GM21723 (cell line): Measurements from ENCODE around the gene ACSS2.

ENCODE experiments used
- ATAC-seq: cut with Tn5 transposase; IDR thresholded peaks from one replicate; pipeline ENCODE4 v1.9.1; 2021; ENCODE audit warnings: mild to moderate bottlenecking, moderate library complexity; ENCODE audit not compliant: unreplicated experiment

The ACSS2 gene, protein sequence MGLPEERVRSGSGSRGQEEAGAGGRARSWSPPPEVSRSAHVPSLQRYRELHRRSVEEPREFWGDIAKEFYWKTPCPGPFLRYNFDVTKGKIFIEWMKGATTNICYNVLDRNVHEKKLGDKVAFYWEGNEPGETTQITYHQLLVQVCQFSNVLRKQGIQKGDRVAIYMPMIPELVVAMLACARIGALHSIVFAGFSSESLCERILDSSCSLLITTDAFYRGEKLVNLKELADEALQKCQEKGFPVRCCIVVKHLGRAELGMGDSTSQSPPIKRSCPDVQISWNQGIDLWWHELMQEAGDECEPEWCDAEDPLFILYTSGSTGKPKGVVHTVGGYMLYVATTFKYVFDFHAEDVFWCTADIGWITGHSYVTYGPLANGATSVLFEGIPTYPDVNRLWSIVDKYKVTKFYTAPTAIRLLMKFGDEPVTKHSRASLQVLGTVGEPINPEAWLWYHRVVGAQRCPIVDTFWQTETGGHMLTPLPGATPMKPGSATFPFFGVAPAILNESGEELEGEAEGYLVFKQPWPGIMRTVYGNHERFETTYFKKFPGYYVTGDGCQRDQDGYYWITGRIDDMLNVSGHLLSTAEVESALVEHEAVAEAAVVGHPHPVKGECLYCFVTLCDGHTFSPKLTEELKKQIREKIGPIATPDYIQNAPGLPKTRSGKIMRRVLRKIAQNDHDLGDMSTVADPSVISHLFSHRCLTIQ

DNA sequence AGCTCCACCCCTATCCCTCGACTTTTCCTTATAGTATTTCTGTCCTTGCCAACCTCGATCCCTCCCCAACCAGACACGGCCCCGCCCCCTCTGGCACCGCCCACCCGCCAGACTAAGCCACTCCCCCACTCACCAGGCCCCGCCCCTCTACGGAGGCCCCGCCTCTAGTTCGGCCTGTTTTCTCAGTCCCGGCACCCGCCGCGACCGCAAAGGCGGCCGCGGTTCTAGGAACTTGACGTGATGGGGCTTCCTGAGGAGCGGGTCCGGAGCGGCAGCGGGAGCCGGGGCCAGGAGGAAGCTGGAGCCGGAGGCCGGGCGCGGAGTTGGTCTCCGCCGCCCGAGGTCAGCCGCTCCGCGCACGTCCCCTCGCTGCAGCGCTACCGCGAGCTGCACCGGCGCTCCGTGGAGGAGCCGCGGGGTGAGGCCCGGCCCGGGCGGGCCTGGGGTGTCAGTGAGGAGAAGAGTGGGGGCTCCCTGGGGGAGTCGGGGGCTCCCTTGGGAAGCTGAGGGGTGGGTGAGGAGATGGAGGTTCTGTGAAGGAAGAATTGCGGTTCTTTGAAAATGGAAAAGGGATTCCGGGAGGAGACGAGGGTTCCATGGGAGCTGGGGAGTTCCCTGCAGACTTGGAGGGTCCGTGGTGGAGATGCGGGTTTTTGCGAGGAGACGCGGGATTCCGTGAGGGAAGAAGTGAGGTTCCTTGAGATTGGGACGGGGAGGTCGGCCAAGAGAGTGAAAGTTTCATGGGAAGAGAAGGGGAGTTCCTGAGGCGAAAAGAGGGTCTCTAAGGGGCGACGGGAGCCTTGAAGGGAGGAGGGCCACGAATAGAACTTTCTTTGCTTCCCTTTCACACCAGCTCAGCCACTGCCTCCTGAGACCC lies at the start of gene ACSS2:
Gene ACSS2 (plus strand): TSS at position 207 of the 877 bp plus-strand sequence. CDS start 34 bp downstream, at position 241.
- ATAC-seq, result peak; percentile 35

DNA sequence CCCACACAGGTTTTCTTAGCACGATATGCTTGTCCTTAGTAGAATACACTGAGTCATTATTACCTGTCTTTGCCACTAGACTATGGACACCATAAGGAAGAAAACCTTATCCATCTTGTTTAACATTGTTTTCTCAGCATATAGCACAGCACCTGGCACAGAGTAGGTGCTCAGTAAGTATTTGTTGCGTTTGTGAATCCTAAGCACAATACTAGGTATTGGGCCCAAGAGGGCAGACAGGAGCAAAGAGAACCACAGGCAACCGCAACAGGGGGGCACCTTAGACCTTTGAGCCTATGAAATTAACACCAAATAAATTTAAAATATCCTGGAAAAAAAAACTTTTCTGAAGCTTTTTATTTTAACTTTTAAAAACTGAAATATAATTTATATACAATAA lies 47.2 kb upstream of the ACSS2 start:
- no peak for ATAC-seq

DNA sequence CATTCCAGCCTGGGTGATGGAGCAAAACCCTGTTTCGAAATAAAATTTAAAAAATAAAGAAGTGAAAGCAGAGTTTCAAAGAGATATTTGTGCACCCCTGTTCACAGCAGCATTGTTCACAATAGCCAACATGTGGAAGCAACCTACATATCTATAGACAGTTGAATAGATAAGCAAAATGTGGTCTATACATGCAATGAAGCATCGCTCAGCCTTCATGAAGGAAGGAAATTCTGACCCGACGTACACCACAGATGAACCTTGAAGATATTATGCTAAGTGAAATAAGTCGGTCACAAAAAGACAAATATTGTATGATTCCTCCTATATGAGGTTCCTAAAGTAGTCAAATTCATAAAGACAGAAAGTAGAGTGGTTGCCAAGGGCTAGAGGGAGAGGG lies 44.5 kb upstream of the ACSS2 start:
- ATAC-seq, result no peak

DNA sequence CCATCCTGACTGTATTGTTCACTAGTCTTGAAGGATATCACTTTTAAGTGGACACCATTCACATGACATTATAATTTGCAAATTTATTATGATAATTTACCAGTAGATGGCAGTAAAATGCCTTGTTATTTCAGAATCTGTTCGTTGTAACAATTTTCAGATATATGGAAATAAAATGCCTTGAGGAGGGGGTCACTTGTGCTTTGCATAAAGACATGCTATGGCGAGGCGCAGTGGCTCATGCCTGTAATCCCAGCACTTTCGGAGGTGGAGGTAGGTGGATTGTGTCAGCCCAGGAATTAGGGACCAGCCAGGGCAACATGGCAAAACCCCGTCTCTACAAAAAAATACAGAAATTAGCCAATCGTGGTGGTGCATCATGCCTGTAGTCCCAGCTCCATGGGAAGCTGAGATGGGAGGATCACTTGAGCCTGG lies 41.9 kb upstream of the ACSS2 start:
- no peak for ATAC-seq

DNA sequence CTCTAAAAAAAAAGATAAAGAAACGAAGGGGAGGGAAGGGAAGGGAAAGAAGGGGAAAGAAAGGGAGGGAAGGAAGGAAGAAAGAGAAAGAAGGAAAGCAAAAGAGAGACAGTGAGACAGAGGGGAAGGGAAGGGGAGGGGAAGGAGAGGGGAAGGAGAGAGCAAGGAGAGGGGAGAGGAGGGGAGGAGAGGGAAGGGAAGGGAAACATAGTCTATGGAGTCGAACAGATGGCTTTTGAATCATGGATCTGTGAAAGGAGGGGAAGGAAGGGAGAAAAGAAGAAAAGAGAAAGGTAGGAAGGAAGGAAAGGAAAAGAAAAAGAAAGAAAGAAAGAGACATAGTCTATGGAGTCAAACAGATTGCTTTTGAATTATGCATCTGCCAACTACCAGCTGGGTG lies 34.3 kb upstream of the ACSS2 start:
- ATAC-seq, result no peak

DNA sequence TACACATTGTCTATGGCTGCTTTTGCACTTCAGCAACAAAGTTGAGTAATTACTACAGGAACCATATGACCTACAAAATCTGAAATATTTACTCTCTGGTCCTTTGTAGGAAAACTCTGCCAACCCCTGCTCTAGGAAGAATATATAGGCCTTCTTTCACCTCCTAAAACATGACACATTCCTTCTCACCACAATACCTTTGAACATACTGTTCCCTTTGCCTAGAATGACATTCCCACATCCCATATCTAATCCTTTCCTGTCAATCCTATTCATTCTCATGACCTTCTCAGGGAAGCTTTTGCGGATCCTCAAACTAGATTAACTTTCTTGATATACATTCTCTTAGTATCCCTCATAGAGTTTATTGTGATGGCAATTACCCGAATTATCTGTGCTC lies 33.0 kb upstream of the ACSS2 start:
- no peak for ATAC-seq

DNA sequence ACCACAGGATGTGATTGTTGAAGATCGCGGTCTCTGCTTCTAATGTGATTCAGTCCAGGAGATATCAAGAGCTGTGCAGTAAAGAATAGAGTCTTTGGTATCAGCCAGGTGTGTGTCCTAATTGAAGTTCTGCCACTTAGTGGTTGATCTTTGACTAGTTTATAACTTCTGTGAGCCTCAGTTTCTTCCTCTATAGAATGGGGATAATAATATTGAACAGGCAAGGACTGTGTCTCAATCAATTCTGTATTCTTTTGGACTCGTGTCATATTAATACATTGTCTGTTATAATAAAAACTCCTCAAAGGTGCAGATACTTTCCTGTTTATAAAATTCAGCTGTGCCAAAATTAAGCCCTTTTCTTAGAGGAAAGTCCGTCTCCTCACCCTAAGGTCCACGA lies 27.8 kb upstream of the ACSS2 start:
- ATAC-seq, result no peak

DNA sequence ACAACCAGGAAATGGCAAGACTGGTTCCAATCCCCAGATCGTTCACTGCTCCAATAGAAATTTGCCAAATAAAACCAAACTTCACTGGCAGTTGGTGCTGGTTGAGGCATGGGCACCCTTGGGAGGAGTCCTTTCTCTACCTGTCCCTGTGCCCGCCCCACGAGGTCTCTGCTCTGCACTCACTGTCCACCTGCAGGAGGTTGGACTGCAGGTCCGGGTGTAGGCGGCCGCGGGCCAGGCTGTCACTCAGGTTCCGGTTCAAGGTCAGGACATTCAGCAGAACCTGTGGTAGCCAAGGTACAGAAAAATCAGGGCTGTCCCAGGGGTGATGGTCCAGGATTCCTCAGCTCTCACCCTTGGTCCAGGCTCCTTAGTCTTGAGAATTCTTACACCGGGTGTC lies 26.6 kb upstream of the ACSS2 start:
- no peak for ATAC-seq

DNA sequence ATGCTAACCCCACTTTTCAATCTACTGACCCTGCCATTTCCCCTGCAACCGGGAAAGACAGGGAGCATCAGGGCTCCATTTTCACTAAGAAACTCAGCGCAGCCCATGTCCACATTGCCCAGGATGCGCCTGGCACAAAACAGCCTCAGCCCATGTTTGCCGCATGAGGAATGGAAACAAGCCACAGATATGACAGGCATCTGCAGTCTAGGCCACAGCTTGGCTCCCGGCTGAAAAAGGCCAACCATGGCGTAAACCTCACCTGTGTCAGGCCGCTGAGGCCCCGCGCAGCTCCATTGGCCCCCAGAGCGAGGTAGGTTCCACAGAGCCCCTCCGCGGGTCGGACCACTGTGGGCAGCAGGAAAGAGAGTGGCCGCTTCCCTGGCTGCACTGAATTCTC lies 25.4 kb upstream of the ACSS2 start:
- no peak for ATAC-seq

DNA sequence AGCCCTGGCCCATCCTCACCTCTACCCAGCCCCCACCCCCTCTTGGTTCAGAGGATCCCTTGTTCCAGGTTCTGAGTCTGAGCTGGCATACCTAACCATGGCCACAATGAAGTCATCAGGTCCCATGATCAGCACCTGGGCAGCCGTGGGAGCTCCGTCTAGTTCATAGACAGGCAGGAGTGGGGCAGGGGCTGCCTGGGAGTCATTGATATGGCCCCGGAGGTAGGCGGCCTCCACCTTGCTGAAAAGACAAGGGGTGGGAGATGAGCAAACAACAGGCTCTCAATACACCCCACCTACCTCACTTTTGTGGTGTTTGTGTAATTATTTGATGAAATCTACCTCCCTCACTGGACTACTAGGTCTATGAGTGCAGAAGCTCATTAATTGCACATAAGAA lies 24.1 kb upstream of the ACSS2 start:
- no peak for ATAC-seq

DNA sequence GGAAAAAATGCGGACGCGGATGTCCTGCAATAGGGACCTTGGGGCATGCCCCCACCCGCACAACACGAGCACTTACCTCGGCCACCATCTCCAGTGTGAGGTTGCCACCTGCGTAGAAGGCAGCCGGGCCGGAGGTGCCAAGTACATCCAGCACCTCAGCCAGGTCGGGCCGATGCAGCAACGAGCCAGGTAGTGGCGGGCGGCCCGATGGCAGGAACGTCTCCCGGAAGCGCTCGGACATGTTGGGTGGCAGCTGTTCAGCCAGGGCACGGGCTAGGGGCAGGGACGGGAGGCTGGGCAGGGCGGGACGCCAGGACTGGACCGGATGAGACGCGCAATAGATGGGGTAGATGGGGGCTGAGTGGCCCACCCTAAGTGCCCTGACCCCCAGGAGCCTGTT lies 17.0 kb upstream of the ACSS2 start:
- ATAC-seq, result no peak

DNA sequence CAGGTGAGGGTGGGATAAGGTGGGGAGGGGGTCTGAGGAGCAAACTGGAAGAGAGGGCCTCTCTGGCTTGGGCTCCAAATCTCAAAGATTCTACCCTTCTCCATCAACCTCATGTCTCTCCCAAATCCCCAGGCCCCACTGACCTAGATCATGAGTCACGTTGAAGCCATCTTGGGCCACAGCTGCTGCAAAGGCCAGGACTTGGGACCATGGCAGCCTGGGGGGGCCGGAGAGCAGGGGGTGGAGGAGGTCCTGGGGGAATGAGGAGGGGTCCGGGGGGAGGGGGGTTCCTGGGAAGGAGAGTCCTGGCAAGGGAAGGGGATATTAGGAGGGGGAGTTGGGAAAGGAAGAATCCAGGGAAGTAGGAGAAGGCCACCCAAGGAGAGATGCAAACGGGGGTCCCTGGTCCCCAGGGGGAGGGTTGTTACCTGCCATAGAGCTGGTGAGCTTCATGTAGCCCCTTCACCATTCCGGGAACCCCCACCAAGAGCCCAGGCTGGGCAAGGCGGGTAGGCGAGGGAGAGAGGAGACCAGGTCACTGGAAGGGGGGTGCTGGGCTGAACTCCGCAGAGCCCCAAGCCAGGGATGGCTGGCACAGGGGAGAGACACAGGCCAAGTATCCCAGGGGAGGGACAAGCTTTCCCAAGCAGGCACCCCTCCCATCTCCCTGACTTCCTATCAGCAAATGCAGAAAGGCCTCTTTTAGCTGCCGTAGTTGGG lies 16.4 kb upstream of the ACSS2 start:
- no peak for ATAC-seq

DNA sequence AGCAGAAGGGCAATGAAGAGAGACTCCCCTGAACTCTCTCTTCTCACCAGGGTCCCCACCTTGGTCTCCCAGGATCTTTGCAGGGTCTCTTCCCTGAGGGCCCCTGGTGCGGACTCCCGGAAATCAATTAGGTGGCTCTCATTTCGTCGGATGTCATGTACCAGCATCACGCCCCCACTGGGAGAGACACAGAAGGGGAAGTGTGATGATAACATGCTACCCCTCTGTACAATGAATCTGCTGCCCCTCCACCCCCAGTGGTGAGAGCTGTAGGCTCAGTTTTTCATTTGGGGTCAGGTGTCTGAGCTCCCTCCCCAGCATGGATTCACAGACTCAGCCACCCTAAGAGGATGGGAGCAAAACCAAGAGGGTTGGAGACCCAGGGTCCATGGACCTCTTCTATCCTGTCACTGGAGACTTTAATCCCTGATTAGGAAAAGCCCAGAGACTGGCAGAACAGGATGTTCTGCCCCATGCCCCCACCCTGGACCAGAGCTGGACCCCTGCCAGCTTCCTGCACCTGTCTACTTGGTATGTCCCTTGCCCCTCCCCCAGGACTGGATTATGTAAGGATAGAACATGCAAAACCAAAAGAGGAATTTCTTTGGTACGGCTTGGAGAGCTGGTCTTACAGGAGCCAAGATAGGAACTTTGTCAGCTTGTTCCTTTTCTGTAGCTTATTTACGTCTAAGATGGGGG lies 14.9 kb upstream of the ACSS2 start:
- ATAC-seq, result no peak

DNA sequence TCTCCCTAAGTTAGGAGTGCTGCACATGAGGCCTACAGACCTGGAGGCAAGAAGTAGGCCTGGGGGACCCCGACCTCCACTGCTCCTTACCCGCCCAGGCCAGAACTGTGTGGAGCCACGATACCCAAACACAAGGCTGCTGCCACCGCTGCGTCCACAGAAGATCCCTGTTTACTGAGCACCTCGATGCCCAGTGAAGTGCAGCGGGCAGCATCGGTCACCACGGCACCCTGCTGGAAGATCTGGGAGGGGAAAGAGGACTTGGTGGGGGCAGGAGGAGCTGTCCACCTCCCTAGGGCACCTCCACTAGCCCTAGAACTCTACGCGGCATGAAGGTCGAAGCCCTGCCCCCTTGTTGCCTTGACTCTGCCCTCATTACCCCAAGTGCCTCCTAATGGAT lies 13.7 kb upstream of the ACSS2 start:
- no peak for ATAC-seq

DNA sequence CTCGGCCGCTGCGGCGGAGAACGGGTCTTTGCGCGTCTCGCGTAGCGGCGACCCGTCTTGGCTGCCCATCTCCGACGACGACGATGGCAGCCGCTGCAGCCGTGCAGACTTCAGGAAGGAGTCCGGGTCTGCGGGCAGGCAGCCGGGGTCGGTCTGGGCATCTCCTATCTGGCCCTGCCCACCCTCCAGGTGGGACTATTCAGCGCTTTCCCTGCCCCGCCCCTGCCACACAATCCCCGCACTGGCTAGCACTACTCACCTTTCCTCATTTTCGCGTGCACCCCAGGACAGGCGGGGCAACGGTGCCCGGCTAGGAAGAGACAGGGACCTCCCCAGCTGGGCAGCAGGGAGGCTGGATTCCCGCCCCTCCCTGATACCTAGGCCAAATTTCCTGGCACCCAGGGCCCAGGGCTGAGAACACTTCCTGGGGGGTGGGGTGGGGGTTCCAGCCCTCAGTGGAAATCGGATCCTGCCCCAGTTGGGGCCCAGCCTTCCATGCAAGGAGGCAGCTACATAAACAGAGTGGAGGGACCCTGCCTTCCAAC lies 12.9 kb upstream of the ACSS2 start:
- ATAC-seq, result no peak

DNA sequence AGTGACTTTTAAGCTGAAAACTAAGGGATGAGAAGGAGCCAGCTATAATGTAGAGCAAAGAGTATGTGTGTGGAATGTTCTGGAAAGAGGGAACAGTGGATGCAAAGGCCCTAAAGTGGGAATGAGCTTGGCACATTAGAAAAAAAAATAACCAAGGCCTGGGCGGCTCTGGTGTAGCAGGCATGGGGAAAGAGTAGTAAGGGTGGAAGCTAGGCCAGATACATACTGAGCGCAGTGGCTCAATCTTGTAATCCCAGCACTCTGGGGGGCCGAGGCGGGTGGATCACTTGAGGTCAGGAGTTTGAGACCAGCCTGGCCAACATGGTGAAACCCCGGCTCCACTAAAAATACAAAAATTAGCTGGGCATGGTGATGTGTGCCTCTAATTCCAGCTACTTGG lies 12.2 kb upstream of the ACSS2 start:
- no peak for ATAC-seq

DNA sequence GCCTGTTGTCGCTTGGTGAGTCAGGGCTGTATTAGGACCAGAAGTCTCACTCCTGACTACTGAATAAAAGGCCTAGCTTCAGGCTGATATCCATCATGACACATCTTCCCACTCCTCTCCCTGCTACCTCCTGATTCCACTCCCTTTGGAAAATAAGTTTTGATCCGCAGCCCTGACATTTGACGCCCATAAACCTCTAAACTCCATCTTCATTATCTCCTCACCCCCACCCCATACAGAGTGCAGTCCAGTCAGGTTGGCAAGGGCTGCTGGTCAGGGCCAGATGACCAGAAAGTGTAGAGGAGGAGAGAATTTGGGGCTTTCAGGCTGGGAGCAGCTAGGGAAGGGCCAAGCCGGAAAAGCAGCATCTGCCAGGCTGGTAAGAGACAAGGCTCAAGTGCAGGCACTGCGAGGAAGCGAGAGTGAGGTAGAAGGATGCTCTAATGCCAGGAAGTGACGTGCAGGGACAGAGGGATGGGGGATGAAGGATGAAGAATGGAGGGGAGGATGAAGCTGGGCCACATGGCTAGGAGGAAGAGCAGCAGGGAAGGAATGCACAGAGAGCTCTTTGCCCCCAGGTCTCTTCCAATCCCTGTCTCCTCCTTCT lies 5.0 kb upstream of the ACSS2 start:
- ATAC-seq, result no peak

DNA sequence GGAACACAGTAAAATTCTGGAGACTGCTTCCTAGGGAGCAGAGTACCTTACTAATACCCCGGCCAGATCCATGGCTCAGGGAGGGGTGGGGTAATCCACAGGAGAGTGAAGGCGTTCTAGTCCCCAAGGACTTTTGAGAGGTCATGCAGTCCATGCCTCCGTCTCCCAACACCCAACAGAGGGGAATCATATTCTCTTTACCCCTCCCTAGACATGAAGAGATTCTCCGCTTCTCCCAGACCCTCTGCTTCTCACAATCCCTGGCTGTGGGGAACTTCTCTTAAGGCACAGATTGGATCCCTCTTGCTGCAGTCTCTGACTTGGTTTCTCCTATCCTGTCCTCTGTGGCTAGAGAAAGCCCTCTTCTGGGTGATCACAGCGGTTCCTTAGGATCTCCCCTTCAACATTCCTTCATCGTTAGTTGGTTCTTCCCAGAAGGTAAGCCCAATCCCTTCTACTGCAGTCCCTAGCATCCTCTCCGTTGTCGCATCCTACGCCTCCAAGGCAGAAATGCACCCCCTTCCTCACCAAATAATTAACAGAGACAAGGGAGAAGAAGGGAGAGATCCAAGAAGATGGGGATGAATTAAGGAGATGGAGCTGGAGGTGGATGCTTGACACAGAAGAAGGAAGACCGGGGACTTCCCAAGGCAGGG lies 4.3 kb upstream of the ACSS2 start:
- no peak for ATAC-seq

DNA sequence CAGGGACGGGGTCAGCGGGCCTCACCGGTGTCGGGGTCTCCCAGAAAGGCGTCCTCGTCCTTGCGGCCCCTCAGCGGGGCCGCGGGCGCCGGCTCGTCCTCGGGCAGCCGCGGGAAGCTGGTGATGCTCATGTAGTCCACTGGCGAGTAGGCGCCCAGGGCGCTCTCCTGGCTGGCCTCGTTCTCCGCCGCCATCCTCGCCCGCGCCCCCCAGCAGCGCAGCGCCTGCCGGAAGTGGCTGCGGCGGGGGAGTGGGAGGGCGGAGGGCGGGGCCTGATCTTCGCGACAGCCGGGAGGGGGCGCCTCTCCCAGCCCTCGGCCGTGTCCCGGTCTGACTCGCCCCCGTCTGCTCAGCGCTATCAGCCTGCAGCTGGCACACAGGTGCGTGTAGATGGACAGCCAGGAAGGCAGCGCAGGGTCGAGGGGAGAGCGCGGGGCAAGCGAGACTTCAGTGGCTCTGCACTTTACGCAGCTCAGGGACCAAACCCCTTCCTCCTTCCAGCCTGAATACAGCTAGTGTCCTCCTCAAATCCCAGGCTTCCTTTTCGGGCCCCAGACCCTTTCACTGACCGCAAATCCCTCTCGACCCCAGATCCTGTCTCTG lies 3.7 kb upstream of the ACSS2 start, which contains the start of gene GGT7:
Gene GGT7 (minus strand): TSS at position 235 of the 603 bp plus-strand sequence. CDS start 41 bp downstream, at position 194.
- peak; percentile 52 for ATAC-seq
